GM12878 (cell line): ENCODE data around the gene IER5.

Source experiments
- BCL3 ChIP-seq: IDR thresholded peaks from 2 replicates; pipeline ENCODE4 v1.6.1; 2011; ENCODE audit warnings: borderline replicate concordance, low read depth, mild to moderate bottlenecking, moderate library complexity, low read length; ENCODE audit not compliant: insufficient read depth, poor library complexity, severe bottlenecking
- CEBPB ChIP-seq, 2 experiments: fragments of 150-350 bp in 1 of 2; IDR thresholded peaks; 2 replicates each; pipeline ENCODE4 v1.6.1; 2012 to 2014; ENCODE audit warnings: low read depth in 2 of 2, low read length in 2 of 2, borderline replicate concordance in 1 of 2, inconsistent platforms in 1 of 2
- CTCF ChIP-seq, 3 experiments: IDR thresholded peaks in 2 of 3; conservative IDR thresholded peaks in 1 of 3; 2 replicates each; pipeline ENCODE4 v1.5.1; 2011; ENCODE audit warnings: low read depth in 3 of 3, low read length in 3 of 3, mild to moderate bottlenecking in 3 of 3, control low read depth in 2 of 3, moderate library complexity in 2 of 3, inconsistent platforms in 1 of 3, mixed read lengths in 1 of 3; ENCODE audit not compliant: control insufficient read depth in 2 of 3, insufficient read depth in 1 of 3; ENCODE audit errors: extremely low read depth in 1 of 3
- HSF1 ChIP-seq: fragments of 150-350 bp; IDR thresholded peaks from 2 replicates; pipeline ENCODE4 v1.6.1; 2014; ENCODE audit warnings: mild to moderate bottlenecking, low read depth, low read length
- MXI1 ChIP-seq: fragments of 150-350 bp; IDR thresholded peaks from 2 replicates; pipeline ENCODE4 v1.6.1; 2011; ENCODE audit warnings: low read depth, mild to moderate bottlenecking, inconsistent platforms, low read length, improper control_type of control experiment
- POLR2A ChIP-seq: IDR thresholded peaks from 2 replicates; pipeline ENCODE4 v1.6.1; 2011; ENCODE audit warnings: low read depth, mild to moderate bottlenecking, low read length
- POLR2AphosphoS5 ChIP-seq: IDR thresholded peaks from 2 replicates; pipeline ENCODE4 v1.6.1; 2011; ENCODE audit warnings: mild to moderate bottlenecking, low read length, inconsistent platforms
- RAD21 ChIP-seq: IDR thresholded peaks from 2 replicates; pipeline ENCODE4 v1.6.1; 2011; ENCODE audit warnings: mild to moderate bottlenecking, low read depth, low read length, moderate library complexity; ENCODE audit not compliant: insufficient read depth
- RAD51 ChIP-seq: fragments of 450-650 bp; IDR thresholded peaks from 2 replicates; pipeline ENCODE4 v1.6.1; 2016; ENCODE audit warnings: moderate library complexity, mild to moderate bottlenecking, inconsistent platforms
- SREBF1 ChIP-seq: IDR thresholded peaks from 2 replicates; pipeline ENCODE4 v1.6.1; 2012; ENCODE audit warnings: mild to moderate bottlenecking, low read length
- SRF ChIP-seq, 2 experiments: IDR thresholded peaks; 2 replicates each; pipeline ENCODE4 v1.6.1; 2011; ENCODE audit warnings: low read depth in 2 of 2, low read length in 2 of 2, mild to moderate bottlenecking in 1 of 2, moderate library complexity in 1 of 2
- STAT3 ChIP-seq: IDR thresholded peaks from 2 replicates; pipeline ENCODE4 v1.6.1; 2011; ENCODE audit warnings: low read depth, low read length, improper control_type of control experiment
- TARDBP ChIP-seq: IDR thresholded peaks from 2 replicates; pipeline ENCODE4 v1.6.1; 2016; ENCODE audit warnings: borderline replicate concordance
- TCF12 ChIP-seq: IDR thresholded peaks from 2 replicates; pipeline ENCODE4 v1.6.1; 2011; ENCODE audit warnings: low read depth, mild to moderate bottlenecking, low read length

GRCh38 chr1:181094416-181095212 lies 6.1 kb downstream of the IER5 start:
- TF ChIP-seq CTCF (IDR thresholded peaks at IDR 0.05 in 2 of 3, conservative IDR thresholded peaks at IDR 0.05 in 1 of 3; ENCODE audit: control insufficient read depth in 2 of 3, extremely low read depth in 1 of 3, insufficient read depth in 1 of 3, low read depth in 3 of 3, low read length in 3 of 3) = no peak
- TF ChIP-seq TARDBP = no peak
- no peak for TF ChIP-seq RAD51
- no peak for TF ChIP-seq SREBF1
- peak; percentile 27; the same call in 1 of the 2 replicates for TF ChIP-seq POLR2A
- TF ChIP-seq POLR2AphosphoS5 = no peak
- no peak for TF ChIP-seq RAD21
- no peak for TF ChIP-seq STAT3
- no peak for TF ChIP-seq TCF12
- no peak for TF ChIP-seq HSF1
- no peak for TF ChIP-seq CEBPB (IDR thresholded peaks at IDR 0.05; ENCODE audit: borderline replicate concordance in 1 of 2, low read depth in 2 of 2, low read length in 2 of 2)
- TF ChIP-seq MXI1 = no peak
- TF ChIP-seq SRF (IDR thresholded peaks at IDR 0.05; ENCODE audit: low read depth in 2 of 2, low read length in 2 of 2) = no peak
- no peak for TF ChIP-seq BCL3
